Measurements from ENCODE around the gene CTNNBL1. TPM values are rescaled to one million over a fixed set of nuclear protein-coding genes. Genes with fewer than 3 reads are reported as not detected.

Gene CTNNBL1
- total RNA-seq, 1 experiment from 2014 or later: 55.4 TPM

DNA sequence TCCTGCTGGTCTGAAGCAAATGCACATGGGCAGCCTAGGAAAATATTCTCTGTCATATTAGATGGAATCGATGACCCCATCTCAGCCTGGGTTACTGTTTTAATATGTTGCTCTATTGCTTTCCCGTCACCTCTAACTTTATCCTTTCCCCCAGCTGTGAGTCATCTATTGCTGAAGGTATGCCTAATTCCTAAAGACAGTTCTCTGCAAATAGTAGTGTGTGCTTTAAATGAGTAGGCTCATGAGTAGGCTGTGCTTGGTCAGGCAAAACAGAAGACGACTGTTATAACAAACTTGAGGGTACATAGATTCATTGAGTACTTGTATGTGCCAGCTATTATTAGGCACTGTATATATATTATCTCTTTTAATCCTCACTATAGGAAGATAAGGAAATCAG is 47.2 kb downstream of the CTNNBL1 start:
- Histone ChIP-seq H3K27me3 (ENCODE audit: insufficient read depth, low read length) (no peaks in the 10 kb centered on the region), H3K9ac (ENCODE audit: low read length) (no peak overlapping the region), H3K4me3 (replicated peaks in 1 of 2; ENCODE audit: low read depth in 1 of 2, low read length in 2 of 2) (no peak overlapping the region), H2AFZ (ENCODE audit: low read depth, low read length, poor library complexity, severe bottlenecking) (no peak overlapping the region), H3K9me3 (ENCODE audit: control insufficient read depth in 1 of 2, insufficient read depth in 1 of 2, low read depth in 1 of 2, low read length in 2 of 2) (no peaks in the 10 kb centered on the region), H3K79me2 (ENCODE audit: insufficient read depth, low read length) (no peaks in the 10 kb centered on the region), H3K9me2 (ENCODE audit: insufficient read depth) (no peaks in the 10 kb centered on the region), H4K20me1 (ENCODE audit: insufficient read depth) (no peaks in the 10 kb centered on the region), H3K27ac (ENCODE audit: low read depth, low read length) (no peak overlapping the region), H3K4me1 (ENCODE audit: control insufficient read depth in 1 of 2, insufficient read depth in 2 of 2, low read length in 2 of 2) (no peaks in the 10 kb centered on the region), H3K36me3 (ENCODE audit: control insufficient read depth in 1 of 2, insufficient read depth in 2 of 2, low read length in 2 of 2) (peaks cover 0 to 10% of the 10 kb centered on the region in 2 experiments; a peak in 1 of 4 replicates), H3K4me2 (ENCODE audit: low read length) (no peak overlapping the region)
- DNase-seq (ENCODE audit: low read depth, low spot score) (no peak), ATAC-seq (no peak)
- ChIA-PET CTCF (no interaction called here), RAD21 (ENCODE audit: low non-redundant PET in 1 of 2, low total read pairs in 2 of 2, uncharacterized antibody in 2 of 2, unreplicated experiment in 2 of 2) (no interaction called here), POLR2A (no interaction called here)
- TF ChIP-seq, protein P1, sequence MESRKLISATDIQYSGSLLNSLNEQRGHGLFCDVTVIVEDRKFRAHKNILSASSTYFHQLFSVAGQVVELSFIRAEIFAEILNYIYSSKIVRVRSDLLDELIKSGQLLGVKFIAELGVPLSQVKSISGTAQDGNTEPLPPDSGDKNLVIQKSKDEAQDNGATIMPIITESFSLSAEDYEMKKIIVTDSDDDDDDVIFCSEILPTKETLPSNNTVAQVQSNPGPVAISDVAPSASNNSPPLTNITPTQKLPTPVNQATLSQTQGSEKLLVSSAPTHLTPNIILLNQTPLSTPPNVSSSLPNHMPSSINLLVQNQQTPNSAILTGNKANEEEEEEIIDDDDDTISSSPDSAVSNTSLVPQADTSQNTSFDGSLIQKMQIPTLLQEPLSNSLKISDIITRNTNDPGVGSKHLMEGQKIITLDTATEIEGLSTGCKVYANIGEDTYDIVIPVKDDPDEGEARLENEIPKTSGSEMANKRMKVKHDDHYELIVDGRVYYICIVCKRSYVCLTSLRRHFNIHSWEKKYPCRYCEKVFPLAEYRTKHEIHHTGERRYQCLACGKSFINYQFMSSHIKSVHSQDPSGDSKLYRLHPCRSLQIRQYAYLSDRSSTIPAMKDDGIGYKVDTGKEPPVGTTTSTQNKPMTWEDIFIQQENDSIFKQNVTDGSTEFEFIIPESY (IDR thresholded peaks at IDR 0.05; ENCODE audit: extremely low read depth, insufficient replicate concordance, low read length): no peak
- TF ChIP-seq, protein P2, sequence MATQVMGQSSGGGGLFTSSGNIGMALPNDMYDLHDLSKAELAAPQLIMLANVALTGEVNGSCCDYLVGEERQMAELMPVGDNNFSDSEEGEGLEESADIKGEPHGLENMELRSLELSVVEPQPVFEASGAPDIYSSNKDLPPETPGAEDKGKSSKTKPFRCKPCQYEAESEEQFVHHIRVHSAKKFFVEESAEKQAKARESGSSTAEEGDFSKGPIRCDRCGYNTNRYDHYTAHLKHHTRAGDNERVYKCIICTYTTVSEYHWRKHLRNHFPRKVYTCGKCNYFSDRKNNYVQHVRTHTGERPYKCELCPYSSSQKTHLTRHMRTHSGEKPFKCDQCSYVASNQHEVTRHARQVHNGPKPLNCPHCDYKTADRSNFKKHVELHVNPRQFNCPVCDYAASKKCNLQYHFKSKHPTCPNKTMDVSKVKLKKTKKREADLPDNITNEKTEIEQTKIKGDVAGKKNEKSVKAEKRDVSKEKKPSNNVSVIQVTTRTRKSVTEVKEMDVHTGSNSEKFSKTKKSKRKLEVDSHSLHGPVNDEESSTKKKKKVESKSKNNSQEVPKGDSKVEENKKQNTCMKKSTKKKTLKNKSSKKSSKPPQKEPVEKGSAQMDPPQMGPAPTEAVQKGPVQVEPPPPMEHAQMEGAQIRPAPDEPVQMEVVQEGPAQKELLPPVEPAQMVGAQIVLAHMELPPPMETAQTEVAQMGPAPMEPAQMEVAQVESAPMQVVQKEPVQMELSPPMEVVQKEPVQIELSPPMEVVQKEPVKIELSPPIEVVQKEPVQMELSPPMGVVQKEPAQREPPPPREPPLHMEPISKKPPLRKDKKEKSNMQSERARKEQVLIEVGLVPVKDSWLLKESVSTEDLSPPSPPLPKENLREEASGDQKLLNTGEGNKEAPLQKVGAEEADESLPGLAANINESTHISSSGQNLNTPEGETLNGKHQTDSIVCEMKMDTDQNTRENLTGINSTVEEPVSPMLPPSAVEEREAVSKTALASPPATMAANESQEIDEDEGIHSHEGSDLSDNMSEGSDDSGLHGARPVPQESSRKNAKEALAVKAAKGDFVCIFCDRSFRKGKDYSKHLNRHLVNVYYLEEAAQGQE (IDR thresholded peaks at IDR 0.05; ENCODE audit: low read depth): no peak
- TF ChIP-seq TCF7L2 (IDR thresholded peaks at IDR 0.05; ENCODE audit: borderline replicate concordance, extremely low read depth, insufficient read depth, insufficient read length) (no peak), CEBPB (IDR thresholded peaks at IDR 0.05; ENCODE audit: low read depth) (no peak)
- BruUV-seq (replicated peaks): no TSS peak
- intact Hi-C loops (cut with micrococcal nuclease): no loop called here

Measured in HCT116 (cell line).